WTC11 (cell line): Measurements from ENCODE around the gene OLFML2B. TPM values are rescaled to one million over a fixed set of nuclear protein-coding genes. Genes with fewer than 3 reads are reported as not detected.

Source experiments
- ATAC-seq: fragments of 200-7000 bp; cut with Tn5 transposase; 2 replicates; pipeline ENCODE4 v1.10.0; 2021; ENCODE audit warnings: mild to moderate bottlenecking, moderate library complexity
- CTCF ChIA-PET: fragments of 300-600 bp; sonication (Branson Sonifier 250); formaldehyde crosslinking; loops from one replicate; lab custom pipeline; 2021; ENCODE audit warnings: antibody characterized with exemption; lab: Charles Lee
- POLR2A ChIA-PET: fragments of 350-600 bp; sonication (Branson Sonifier 250); formaldehyde crosslinking; loops from one replicate; lab custom pipeline; 2021; ENCODE audit warnings: antibody characterized with exemption; lab: Charles Lee
- DNase-seq: peaks from one replicate; pipeline ENCODE4 v3.0.0; 2021; ENCODE audit warnings: low spot score
- H3K27ac Mint-ChIP-seq: 2 replicates; pipeline ENCODE4 v1.8.0; 2021; ENCODE audit warnings: mixed read lengths
- H3K27me3 Mint-ChIP-seq: 2 replicates; pipeline ENCODE4 v1.8.0; 2021; ENCODE audit warnings: low read depth, mild to moderate bottlenecking, moderate library complexity, mixed read lengths
- H3K36me3 Mint-ChIP-seq: 2 replicates; pipeline ENCODE4 v1.8.0; 2021; ENCODE audit warnings: mixed read lengths
- H3K4me1 Mint-ChIP-seq: 2 replicates; pipeline ENCODE4 v1.8.0; 2022; ENCODE audit warnings: mixed read lengths
- H3K4me3 Mint-ChIP-seq: 2 replicates; pipeline ENCODE4 v1.8.0; 2021; ENCODE audit warnings: mild to moderate bottlenecking, moderate library complexity, mixed read lengths
- H3K9me3 Mint-ChIP-seq: 2 replicates; pipeline ENCODE4 v1.8.0; 2021; ENCODE audit warnings: mixed read lengths
- ATF1 ChIP-seq: sonication (generic); formaldehyde crosslinking; IDR thresholded peaks from 2 replicates; pipeline ENCODE4 v1.8.1; 2023; ENCODE audit warnings: mild to moderate bottlenecking, moderate library complexity, missing genetic modification reagents
- CREB1 ChIP-seq: sonication (generic); formaldehyde crosslinking; IDR thresholded peaks from 2 replicates; pipeline ENCODE4 v1.8.0; 2023; ENCODE audit warnings: mild to moderate bottlenecking, missing genetic modification reagents
- JUN ChIP-seq: sonication (generic); formaldehyde crosslinking; IDR thresholded peaks from 2 replicates; pipeline ENCODE4 v1.8.0; 2023; ENCODE audit warnings: mild to moderate bottlenecking, missing genetic modification reagents
- NFATC4 ChIP-seq: fragments of 250-450 bp; sonication (Bioruptor Pico); IDR thresholded peaks from 2 replicates; pipeline ENCODE4 v1.9.0; 2021; ENCODE audit warnings: mild to moderate bottlenecking
- NFE2L1 ChIP-seq: sonication (generic); formaldehyde crosslinking; IDR thresholded peaks from 2 replicates; pipeline ENCODE4 v1.8.1; 2023; ENCODE audit warnings: missing genetic modification reagents
- NR3C1 ChIP-seq: sonication (generic); formaldehyde crosslinking; conservative IDR thresholded peaks from 2 replicates; pipeline ENCODE4 v1.8.1; 2023; ENCODE audit warnings: low read depth, mild to moderate bottlenecking, missing genetic modification reagents
- RELA ChIP-seq: sonication (generic); formaldehyde crosslinking; IDR thresholded peaks from 2 replicates; pipeline ENCODE4 v1.8.1; 2022; ENCODE audit warnings: missing genetic modification reagents, mild to moderate bottlenecking, borderline replicate concordance
- ZBTB21 ChIP-seq: sonication (generic); formaldehyde crosslinking; IDR thresholded peaks from 2 replicates; pipeline ENCODE4 v1.8.1; 2023; ENCODE audit warnings: mild to moderate bottlenecking, missing genetic modification reagents, borderline replicate concordance
- ZNF219 ChIP-seq: sonication (generic); formaldehyde crosslinking; IDR thresholded peaks from 2 replicates; pipeline ENCODE4 v1.8.0; 2023; ENCODE audit warnings: missing genetic modification reagents, mild to moderate bottlenecking, borderline replicate concordance
- ZNF671 ChIP-seq: fragments of 250-450 bp; sonication (Bioruptor Pico); IDR thresholded peaks from 2 replicates; pipeline ENCODE4 v1.8.0; 2021; ENCODE audit warnings: mild to moderate bottlenecking
- total RNA-seq: library from RNA; stranded (reverse); gene quantifications from 3 replicates; pipeline ENCODE4 v1.2.3, GENCODE V29; 2021
- TF ChIP-seq, protein P1 (sequence below): sonication (generic); formaldehyde crosslinking; IDR thresholded peaks from 2 replicates; pipeline ENCODE4 v1.8.1; 2022; ENCODE audit warnings: missing genetic modification reagents, borderline replicate concordance
- TF ChIP-seq, protein P2 (sequence below): sonication (generic); formaldehyde crosslinking; IDR thresholded peaks from 2 replicates; pipeline ENCODE4 v1.8.1; 2023; ENCODE audit warnings: mild to moderate bottlenecking, missing genetic modification reagents, borderline replicate concordance
- TF ChIP-seq, protein P3 (sequence below): sonication (generic); formaldehyde crosslinking; conservative IDR thresholded peaks from 2 replicates; pipeline ENCODE4 v1.8.1; 2022; ENCODE audit warnings: mild to moderate bottlenecking, missing genetic modification reagents
- TF ChIP-seq, protein P4 (sequence below): fragments of 250-450 bp; sonication (Bioruptor Pico); IDR thresholded peaks from 2 replicates; pipeline ENCODE4 v1.9.0; 2021; ENCODE audit warnings: moderate library complexity, mild to moderate bottlenecking, inconsistent platforms, borderline replicate concordance
- TF ChIP-seq, protein P5 (sequence below): sonication (generic); formaldehyde crosslinking; IDR thresholded peaks from 2 replicates; pipeline ENCODE4 v1.8.1; 2023; ENCODE audit warnings: mild to moderate bottlenecking, missing genetic modification reagents, moderate library complexity
- TF ChIP-seq, protein P6 (sequence below): sonication (generic); formaldehyde crosslinking; IDR thresholded peaks from 2 replicates; pipeline ENCODE4 v1.8.1; 2022; ENCODE audit warnings: low read depth, missing genetic modification reagents, borderline replicate concordance
- TF ChIP-seq, protein P7 (sequence below): sonication (generic); formaldehyde crosslinking; IDR thresholded peaks from 2 replicates; pipeline ENCODE4 v1.8.1; 2023; ENCODE audit warnings: mild to moderate bottlenecking, moderate library complexity, missing genetic modification reagents
- TF ChIP-seq, protein P8 (sequence below): fragments of 250-450 bp; sonication (Bioruptor Pico); IDR thresholded peaks from 2 replicates; pipeline ENCODE4 v1.8.0; 2021; ENCODE audit warnings: mild to moderate bottlenecking

OLFML2B gene
- total RNA-seq, 1 experiment from 2014 or later = 4.9 TPM

DNA sequence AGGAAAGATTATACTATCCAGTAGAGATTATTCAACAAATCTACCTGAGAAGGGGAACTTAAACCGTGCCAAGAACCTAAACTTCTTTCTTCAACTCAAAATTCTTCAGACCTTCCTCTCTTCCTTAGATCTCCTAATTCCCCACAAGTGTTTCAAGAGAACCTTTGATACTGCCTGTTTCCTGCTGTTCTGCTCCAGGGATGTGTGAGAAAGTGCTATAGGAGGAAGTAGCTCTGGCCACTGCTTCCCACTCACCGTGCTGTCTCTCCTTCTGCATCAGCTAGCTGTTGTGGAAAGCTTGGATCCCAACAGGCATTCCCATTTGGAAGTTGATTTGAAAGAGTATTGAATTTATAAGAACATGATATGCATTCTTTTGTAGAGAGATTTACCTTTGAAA, 41.3 kb upstream of the OLFML2B start:
- POLR2A ChIA-PET = no interaction called here
- DNase-seq (no peak), ATAC-seq (no peak)
- no peaks in the 10 kb centered on the region for H3K9me3 Mint-ChIP-seq
- H3K4me1 Mint-ChIP-seq = peaks cover 34% of the 10 kb centered on the region
- CTCF ChIA-PET = interaction anchor here (0.6 kb wide), 1 partner anchor 219 kb away, joined by 3 read pairs; no protein-coding TSS in a partner anchor
- TF ChIP-seq, protein P1, sequence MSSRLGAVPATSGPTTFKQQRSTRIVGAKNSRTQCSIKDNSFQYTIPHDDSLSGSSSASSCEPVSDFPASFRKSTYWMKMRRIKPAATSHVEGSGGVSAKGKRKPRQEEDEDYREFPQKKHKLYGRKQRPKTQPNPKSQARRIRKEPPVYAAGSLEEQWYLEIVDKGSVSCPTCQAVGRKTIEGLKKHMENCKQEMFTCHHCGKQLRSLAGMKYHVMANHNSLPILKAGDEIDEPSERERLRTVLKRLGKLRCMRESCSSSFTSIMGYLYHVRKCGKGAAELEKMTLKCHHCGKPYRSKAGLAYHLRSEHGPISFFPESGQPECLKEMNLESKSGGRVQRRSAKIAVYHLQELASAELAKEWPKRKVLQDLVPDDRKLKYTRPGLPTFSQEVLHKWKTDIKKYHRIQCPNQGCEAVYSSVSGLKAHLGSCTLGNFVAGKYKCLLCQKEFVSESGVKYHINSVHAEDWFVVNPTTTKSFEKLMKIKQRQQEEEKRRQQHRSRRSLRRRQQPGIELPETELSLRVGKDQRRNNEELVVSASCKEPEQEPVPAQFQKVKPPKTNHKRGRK = no peak
- no peak for TF ChIP-seq NR3C1
- TF ChIP-seq, protein P2, sequence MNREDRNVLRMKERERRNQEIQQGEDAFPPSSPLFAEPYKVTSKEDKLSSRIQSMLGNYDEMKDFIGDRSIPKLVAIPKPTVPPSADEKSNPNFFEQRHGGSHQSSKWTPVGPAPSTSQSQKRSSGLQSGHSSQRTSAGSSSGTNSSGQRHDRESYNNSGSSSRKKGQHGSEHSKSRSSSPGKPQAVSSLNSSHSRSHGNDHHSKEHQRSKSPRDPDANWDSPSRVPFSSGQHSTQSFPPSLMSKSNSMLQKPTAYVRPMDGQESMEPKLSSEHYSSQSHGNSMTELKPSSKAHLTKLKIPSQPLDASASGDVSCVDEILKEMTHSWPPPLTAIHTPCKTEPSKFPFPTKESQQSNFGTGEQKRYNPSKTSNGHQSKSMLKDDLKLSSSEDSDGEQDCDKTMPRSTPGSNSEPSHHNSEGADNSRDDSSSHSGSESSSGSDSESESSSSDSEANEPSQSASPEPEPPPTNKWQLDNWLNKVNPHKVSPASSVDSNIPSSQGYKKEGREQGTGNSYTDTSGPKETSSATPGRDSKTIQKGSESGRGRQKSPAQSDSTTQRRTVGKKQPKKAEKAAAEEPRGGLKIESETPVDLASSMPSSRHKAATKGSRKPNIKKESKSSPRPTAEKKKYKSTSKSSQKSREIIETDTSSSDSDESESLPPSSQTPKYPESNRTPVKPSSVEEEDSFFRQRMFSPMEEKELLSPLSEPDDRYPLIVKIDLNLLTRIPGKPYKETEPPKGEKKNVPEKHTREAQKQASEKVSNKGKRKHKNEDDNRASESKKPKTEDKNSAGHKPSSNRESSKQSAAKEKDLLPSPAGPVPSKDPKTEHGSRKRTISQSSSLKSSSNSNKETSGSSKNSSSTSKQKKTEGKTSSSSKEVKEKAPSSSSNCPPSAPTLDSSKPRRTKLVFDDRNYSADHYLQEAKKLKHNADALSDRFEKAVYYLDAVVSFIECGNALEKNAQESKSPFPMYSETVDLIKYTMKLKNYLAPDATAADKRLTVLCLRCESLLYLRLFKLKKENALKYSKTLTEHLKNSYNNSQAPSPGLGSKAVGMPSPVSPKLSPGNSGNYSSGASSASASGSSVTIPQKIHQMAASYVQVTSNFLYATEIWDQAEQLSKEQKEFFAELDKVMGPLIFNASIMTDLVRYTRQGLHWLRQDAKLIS (CRISPR knock-in tag) = no peak
- TF ChIP-seq, protein P3, sequence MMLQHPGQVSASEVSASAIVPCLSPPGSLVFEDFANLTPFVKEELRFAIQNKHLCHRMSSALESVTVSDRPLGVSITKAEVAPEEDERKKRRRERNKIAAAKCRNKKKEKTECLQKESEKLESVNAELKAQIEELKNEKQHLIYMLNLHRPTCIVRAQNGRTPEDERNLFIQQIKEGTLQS (CRISPR knock-in tag) = no peak
- TF ChIP-seq, protein P4, sequence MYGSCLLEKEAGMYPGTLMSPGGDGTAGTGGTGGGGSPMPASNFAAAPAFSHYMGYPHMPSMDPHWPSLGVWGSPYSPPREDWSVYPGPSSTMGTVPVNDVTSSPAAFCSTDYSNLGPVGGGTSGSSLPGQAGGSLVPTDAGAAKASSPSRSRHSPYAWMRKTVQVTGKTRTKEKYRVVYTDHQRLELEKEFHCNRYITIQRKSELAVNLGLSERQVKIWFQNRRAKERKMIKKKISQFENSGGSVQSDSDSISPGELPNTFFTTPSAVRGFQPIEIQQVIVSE (CRISPR knock-in tag) = no peak
- no peak for TF ChIP-seq CREB1
- no peak for TF ChIP-seq JUN (CRISPR knock-in tag)
- TF ChIP-seq ZBTB21 (CRISPR knock-in tag) = no peak
- TF ChIP-seq ATF1 = no peak
- no peak for TF ChIP-seq RELA (CRISPR knock-in tag)
- TF ChIP-seq NFATC4 (CRISPR knock-in tag) = no peak
- TF ChIP-seq, protein P5, sequence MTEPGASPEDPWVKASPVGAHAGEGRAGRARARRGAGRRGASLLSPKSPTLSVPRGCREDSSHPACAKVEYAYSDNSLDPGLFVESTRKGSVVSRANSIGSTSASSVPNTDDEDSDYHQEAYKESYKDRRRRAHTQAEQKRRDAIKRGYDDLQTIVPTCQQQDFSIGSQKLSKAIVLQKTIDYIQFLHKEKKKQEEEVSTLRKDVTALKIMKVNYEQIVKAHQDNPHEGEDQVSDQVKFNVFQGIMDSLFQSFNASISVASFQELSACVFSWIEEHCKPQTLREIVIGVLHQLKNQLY (CRISPR knock-in tag) = no peak
- TF ChIP-seq NFE2L1 (CRISPR knock-in tag) = no peak
- TF ChIP-seq, protein P6, sequence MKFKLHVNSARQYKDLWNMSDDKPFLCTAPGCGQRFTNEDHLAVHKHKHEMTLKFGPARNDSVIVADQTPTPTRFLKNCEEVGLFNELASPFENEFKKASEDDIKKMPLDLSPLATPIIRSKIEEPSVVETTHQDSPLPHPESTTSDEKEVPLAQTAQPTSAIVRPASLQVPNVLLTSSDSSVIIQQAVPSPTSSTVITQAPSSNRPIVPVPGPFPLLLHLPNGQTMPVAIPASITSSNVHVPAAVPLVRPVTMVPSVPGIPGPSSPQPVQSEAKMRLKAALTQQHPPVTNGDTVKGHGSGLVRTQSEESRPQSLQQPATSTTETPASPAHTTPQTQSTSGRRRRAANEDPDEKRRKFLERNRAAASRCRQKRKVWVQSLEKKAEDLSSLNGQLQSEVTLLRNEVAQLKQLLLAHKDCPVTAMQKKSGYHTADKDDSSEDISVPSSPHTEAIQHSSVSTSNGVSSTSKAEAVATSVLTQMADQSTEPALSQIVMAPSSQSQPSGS = no peak
- no peak for TF ChIP-seq ZNF671 (CRISPR knock-in tag)
- TF ChIP-seq, protein P7, sequence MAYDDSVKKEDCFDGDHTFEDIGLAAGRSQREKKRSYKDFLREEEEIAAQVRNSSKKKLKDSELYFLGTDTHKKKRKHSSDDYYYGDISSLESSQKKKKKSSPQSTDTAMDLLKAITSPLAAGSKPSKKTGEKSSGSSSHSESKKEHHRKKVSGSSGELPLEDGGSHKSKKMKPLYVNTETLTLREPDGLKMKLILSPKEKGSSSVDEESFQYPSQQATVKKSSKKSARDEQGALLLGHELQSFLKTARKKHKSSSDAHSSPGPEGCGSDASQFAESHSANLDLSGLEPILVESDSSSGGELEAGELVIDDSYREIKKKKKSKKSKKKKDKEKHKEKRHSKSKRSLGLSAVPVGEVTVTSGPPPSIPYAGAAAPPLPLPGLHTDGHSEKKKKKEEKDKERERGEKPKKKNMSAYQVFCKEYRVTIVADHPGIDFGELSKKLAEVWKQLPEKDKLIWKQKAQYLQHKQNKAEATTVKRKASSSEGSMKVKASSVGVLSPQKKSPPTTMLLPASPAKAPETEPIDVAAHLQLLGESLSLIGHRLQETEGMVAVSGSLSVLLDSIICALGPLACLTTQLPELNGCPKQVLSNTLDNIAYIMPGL (CRISPR knock-in tag) = no peak
- TF ChIP-seq, protein P8, sequence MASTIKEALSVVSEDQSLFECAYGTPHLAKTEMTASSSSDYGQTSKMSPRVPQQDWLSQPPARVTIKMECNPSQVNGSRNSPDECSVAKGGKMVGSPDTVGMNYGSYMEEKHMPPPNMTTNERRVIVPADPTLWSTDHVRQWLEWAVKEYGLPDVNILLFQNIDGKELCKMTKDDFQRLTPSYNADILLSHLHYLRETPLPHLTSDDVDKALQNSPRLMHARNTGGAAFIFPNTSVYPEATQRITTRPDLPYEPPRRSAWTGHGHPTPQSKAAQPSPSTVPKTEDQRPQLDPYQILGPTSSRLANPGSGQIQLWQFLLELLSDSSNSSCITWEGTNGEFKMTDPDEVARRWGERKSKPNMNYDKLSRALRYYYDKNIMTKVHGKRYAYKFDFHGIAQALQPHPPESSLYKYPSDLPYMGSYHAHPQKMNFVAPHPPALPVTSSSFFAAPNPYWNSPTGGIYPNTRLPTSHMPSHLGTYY (CRISPR knock-in tag) = no peak
- TF ChIP-seq ZNF219 = no peak
- H3K27me3 Mint-ChIP-seq = no peaks in the 10 kb centered on the region
- no peak overlapping the region for H3K4me3 Mint-ChIP-seq
- H3K27ac Mint-ChIP-seq = no peak overlapping the region
- H3K36me3 Mint-ChIP-seq = no peaks in the 10 kb centered on the region
